RWPE1 (cell line): ENCODE measurements around the gene AGO3.

Experiments
- CTCF ChIA-PET: fragments of 350-600 bp; sonication (Branson Sonifier 250); formaldehyde crosslinking; extraction: SDS; loops from one replicate; lab custom pipeline; 2021; lab: Yijun Ruan, JAX
- POLR2A ChIA-PET: fragments of 400-600 bp; formaldehyde crosslinking; extraction: SDS; loops from one replicate; lab custom pipeline; 2020; ENCODE audit warnings: antibody characterized with exemption; ENCODE audit not compliant: low non-redundant PET; lab: Yijun Ruan, JAX
- DNase-seq: peaks from one replicate; pipeline ENCODE4 v3.0.0; 2012; ENCODE audit warnings: low spot score
- H3K27ac ChIP-seq: fragments of 450-650 bp; 2 replicates; pipeline ENCODE4 v1.5.1; 2017
- TF ChIP-seq, protein P1 (sequence below): fragments of 450-650 bp; conservative IDR thresholded peaks from 2 replicates; pipeline ENCODE4 v1.5.1; 2017; ENCODE audit warnings: low read depth, mild to moderate bottlenecking

The AGO3 gene

DNA sequence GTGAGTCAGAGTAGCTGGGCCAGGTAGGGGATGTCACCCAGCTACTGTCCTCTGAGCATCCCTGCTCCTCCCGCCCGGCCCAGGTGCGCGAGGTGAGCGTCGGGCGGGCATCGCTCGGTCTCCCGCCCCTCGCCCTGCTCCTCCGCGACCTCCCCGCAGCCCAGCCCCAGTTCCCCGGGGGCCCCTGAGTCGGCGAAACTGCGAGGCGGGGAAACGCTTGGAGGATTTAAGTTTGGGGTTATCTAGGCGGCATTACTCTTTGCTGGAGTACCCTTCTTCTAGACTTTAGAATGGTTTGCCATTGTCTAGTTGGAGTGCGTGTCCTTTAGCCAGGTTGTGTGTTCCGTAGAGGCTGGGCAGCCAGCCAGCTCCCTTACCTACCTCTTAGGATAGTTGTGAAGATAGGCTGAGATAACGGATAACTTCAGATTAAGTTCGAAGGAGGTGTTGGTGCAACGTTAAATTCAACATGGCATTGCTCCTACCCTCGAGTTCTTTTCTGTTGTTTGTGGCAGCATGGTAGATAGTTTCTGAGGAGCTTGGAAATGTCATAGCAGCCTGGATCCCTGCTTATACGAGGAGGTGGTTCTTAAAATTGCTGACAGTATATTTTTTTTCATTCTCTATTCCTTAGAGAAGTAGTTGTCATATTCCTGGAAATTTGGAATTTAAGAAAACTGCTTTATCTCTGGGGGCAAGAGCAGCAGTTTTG, 697 bp downstream of the AGO3 start:
- peak overlapping the region; percentile 96 for H3K27ac ChIP-seq
- DNase-seq = peak; percentile 8
- POLR2A ChIA-PET = interaction anchor here (0.6 kb wide), 1 partner anchor 96 kb away, joined by 4 read pairs; no protein-coding TSS in a partner anchor
- TF ChIP-seq, protein P1, sequence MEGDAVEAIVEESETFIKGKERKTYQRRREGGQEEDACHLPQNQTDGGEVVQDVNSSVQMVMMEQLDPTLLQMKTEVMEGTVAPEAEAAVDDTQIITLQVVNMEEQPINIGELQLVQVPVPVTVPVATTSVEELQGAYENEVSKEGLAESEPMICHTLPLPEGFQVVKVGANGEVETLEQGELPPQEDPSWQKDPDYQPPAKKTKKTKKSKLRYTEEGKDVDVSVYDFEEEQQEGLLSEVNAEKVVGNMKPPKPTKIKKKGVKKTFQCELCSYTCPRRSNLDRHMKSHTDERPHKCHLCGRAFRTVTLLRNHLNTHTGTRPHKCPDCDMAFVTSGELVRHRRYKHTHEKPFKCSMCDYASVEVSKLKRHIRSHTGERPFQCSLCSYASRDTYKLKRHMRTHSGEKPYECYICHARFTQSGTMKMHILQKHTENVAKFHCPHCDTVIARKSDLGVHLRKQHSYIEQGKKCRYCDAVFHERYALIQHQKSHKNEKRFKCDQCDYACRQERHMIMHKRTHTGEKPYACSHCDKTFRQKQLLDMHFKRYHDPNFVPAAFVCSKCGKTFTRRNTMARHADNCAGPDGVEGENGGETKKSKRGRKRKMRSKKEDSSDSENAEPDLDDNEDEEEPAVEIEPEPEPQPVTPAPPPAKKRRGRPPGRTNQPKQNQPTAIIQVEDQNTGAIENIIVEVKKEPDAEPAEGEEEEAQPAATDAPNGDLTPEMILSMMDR = no peak
- CTCF ChIA-PET = no interaction called here

DNA sequence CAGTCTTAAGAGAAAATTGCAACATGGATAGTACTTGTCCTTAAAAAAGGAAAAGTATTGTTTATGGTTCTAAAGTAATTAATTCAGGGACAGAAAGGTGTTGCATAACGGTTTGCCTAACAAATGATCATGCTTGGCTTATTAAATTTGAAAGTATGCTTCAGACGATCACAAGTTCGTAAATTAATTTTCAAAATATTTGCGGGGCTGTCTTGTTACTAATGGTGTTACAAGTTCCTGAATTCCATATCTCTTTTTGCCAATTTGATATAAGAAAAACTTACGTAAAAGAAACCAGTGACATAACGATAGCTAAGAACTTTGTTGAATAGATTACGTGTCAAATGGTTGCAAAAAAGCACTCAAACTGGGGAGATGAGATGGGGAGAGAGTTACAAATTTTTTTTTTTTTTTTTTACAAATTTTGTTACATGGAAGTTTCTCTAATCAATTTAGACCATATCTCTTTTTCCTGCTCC, 1.3 kb downstream of the AGO3 start:
- no peak for DNase-seq
- CTCF ChIA-PET = no interaction called here

GRCh38 chr1:35932941-35933340, 2.0 kb downstream of the AGO3 start:
- no peak for DNase-seq
- CTCF ChIA-PET = interaction anchor here (0.6 kb wide), 1 partner anchor 216 kb away, joined by 3 read pairs; no protein-coding TSS in a partner anchor
- no peak overlapping the region for H3K27ac ChIP-seq
- TF ChIP-seq, protein P1 = no peak
- POLR2A ChIA-PET = no interaction called here

More for the DNA sequence above, 1.3 kb downstream of the AGO3 start:
- TF ChIP-seq, protein P1 = no peak
- H3K27ac ChIP-seq = no peak overlapping the region
- POLR2A ChIA-PET = no interaction called here

DNA sequence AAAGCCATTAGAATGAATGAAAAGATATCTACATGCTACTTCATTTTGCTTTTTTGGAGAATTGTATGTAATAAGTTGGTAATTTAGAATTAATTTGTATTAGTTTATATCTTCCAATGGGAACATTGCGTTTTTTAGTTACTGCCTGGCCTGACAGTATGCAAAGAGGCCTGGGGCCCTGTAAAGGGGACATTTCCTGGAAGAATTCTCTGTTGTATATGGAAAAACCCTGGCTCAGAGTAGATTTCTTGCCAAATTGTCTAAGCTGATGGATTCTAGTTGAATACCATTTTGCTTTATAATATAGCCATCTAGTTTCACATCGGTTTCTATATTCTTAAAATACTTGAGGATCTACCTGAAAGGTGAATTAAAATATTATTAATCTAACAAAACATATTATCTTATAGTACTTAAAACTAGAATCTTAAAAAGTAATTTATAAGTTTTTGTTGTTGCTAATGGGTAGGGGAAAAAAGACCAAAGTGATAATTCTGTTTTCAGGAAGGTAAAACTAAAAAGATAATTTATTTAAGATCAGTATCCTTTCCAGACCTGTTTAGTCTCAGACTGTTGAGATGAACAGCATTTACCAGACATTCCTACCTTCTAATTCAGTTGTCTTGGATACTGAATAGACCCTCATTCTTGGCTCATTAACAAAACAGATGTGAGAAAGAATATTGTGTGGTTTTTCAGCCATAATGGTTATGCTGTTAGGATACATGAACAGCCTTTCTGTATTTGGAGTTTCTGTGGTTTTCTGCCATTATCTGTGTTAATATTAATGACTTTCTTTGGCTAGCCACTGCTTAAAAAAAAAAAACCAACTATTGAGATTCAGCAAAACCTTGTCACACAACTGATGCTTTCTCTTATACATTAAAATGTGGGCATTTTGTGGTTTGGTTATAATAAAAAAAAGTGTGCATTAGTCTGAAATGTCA, 4.8 kb downstream of the AGO3 start:
- H3K27ac ChIP-seq = no peak overlapping the region
- ChIA-PET POLR2A (no interaction called here), CTCF (interaction anchor here (0.6 kb wide), 1 partner anchor 170 kb away, joined by 3 read pairs; no protein-coding TSS in a partner anchor)
- TF ChIP-seq, protein P1 = no peak
- DNase-seq = no peak

DNA sequence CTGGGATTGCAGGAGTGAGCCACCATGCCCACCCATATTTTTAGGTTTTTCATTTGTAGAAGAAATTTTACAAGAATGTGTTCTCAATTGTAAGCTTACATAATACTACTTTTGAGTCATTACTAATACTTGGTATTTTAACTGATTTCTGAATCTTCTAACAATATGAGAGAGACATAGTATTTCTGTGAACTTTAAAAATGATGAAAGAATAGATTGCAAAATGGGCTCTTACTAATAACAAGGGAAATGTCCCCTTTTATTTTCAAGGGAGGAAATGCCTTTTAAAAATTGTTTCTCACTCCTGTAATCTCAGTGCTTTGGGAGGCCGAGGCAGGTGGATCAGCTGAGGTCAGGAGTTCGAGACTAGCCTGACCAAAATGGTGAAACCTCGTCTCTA, 5.9 kb downstream of the AGO3 start:
- no peak for DNase-seq
- ChIA-PET CTCF (no interaction called here), POLR2A (no interaction called here)
- no peak overlapping the region for H3K27ac ChIP-seq
- TF ChIP-seq, protein P1 = no peak

DNA sequence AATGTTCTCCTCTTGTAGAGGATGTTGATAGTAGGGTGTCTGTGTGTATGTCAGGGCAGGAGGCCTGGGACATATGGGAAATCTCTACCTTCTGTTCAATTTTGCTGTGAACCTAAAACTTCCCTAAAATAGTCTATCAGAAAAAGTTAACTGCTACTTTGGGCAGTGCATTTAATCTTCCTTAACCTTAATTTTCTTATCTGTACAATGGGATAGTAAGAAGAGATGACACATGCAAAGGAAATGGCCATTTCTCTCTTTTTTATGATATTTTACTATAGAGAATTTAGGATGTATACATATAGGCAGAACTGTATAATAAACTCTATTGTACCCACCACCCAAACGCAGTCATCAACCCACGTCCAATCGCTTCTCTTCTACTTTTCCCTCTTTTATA, 8.6 kb downstream of the AGO3 start:
- POLR2A ChIA-PET = no interaction called here
- CTCF ChIA-PET = no interaction called here
- no peak overlapping the region for H3K27ac ChIP-seq
- no peak for DNase-seq
- TF ChIP-seq, protein P1 = no peak
